ENCODE measurements around the gene OR9Q1.

DNA sequence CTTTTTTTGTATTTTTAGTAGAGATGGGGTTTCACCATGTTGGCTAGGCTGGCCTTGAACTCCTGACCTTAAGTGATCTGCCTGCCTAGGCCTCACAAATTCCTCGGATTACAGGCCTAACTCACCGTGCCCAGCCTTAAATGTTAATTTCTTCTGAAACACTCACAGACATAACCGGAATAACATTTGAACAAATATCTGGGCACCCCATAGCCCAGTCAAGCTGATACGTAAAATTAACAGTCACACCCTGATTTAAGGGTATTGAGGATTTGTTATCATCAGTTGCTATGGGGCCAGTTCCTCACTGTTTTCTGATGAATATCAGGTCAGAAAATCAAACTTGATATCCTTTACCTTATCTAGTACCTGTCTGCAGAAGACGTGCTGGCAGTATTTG lies 23.0 kb upstream of the OR9Q1 start:
- TF ChIP-seq, protein P1, sequence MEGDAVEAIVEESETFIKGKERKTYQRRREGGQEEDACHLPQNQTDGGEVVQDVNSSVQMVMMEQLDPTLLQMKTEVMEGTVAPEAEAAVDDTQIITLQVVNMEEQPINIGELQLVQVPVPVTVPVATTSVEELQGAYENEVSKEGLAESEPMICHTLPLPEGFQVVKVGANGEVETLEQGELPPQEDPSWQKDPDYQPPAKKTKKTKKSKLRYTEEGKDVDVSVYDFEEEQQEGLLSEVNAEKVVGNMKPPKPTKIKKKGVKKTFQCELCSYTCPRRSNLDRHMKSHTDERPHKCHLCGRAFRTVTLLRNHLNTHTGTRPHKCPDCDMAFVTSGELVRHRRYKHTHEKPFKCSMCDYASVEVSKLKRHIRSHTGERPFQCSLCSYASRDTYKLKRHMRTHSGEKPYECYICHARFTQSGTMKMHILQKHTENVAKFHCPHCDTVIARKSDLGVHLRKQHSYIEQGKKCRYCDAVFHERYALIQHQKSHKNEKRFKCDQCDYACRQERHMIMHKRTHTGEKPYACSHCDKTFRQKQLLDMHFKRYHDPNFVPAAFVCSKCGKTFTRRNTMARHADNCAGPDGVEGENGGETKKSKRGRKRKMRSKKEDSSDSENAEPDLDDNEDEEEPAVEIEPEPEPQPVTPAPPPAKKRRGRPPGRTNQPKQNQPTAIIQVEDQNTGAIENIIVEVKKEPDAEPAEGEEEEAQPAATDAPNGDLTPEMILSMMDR (IDR thresholded peaks at IDR 0.05; ENCODE audit: low read depth, low read length, missing input control), result no peak
- TF ChIP-seq GABPA (IDR thresholded peaks at IDR 0.05 in 1 of 2, conservative IDR thresholded peaks at IDR 0.05 in 1 of 2), result no peak
